NCI-H774 (cell line): ENCODE data around the gene PLCG1.

Experiments
- DNase-seq: peaks from one replicate; lab custom pipeline; 2025; lab: John Stamatoyannopoulos, UW

The PLCG1 gene

GRCh38 chr20:41142245-41142644 lies 4.9 kb downstream of the PLCG1 start:
- DNase-seq, result no peak

- no peak for DNase-seq
Measured at GRCh38 chr20:41142919-41143318, 5.6 kb downstream of the PLCG1 start.

GRCh38 chr20:41143354-41143753 lies 6.0 kb downstream of the PLCG1 start:
- DNase-seq, result no peak

GRCh38 chr20:41145317-41145716 lies 8.0 kb downstream of the PLCG1 start:
- DNase-seq, result no peak

GRCh38 chr20:41145821-41146620 lies 8.7 kb downstream of the PLCG1 start:
- DNase-seq, result no peak

GRCh38 chr20:41147767-41148191 lies 10.4 kb downstream of the PLCG1 start:
- DNase-seq, result no peak

- DNase-seq, result no peak
Measured at GRCh38 chr20:41148942-41149341, 11.6 kb downstream of the PLCG1 start.

GRCh38 chr20:41150664-41151063 lies 13.3 kb downstream of the PLCG1 start:
- no peak for DNase-seq

GRCh38 chr20:41151134-41151869 lies 14.0 kb downstream of the PLCG1 start:
- no peak for DNase-seq

GRCh38 chr20:41152108-41152757 lies 14.9 kb downstream of the PLCG1 start:
- no peak for DNase-seq

- DNase-seq, result no peak
Measured at GRCh38 chr20:41154436-41155176, 17.3 kb downstream of the PLCG1 start.

GRCh38 chr20:41155261-41155660 lies 17.9 kb downstream of the PLCG1 start:
- DNase-seq, result no peak

GRCh38 chr20:41158082-41158625 lies 20.8 kb downstream of the PLCG1 start:
- no peak for DNase-seq

GRCh38 chr20:41159547-41159946 lies 22.2 kb downstream of the PLCG1 start:
- no peak for DNase-seq

- no peak for DNase-seq
Measured at GRCh38 chr20:41160686-41161085, 23.3 kb downstream of the PLCG1 start.

GRCh38 chr20:41161886-41162285 lies 24.5 kb downstream of the PLCG1 start:
- no peak for DNase-seq

- no peak for DNase-seq
Measured at GRCh38 chr20:41162396-41162795, 25.1 kb downstream of the PLCG1 start.

GRCh38 chr20:41163821-41164220 lies 26.5 kb downstream of the PLCG1 start:
- DNase-seq, result no peak

GRCh38 chr20:41165001-41165882 lies 27.9 kb downstream of the PLCG1 start:
- DNase-seq, result no peak

GRCh38 chr20:41166201-41167117 lies 29.1 kb downstream of the PLCG1 start:
- DNase-seq, result no peak
